Cardiac fibroblast (primary cell): Measurements from ENCODE around the gene OR51B2.
"Not testable (repeated sequence)": the region's sequence is repeated elsewhere in the genome, so short reads cannot be mapped to it uniquely, and the experiment has no call there.

Source experiments
- DNase-seq, 2 donors: peaks; one replicate each; pipeline versions ENCODE4 v3.0.0 to v3.0.0-alpha.2; 2010; ENCODE audit warnings: low read depth in 2 of 2
- H3K4me3 ChIP-seq, 2 donors: replicated peaks in 1 of 2; 1 replicate in 1 of 2; 2 replicates in 1 of 2; pipeline ENCODE4 v1.5.1; 2011; ENCODE audit warnings: low read depth in 2 of 2, low read length in 2 of 2, mild to moderate bottlenecking in 2 of 2, moderate library complexity in 1 of 2
- TF ChIP-seq, protein P1 (sequence below): IDR thresholded peaks from one replicate; pipeline ENCODE4 v1.5.1; 2011; ENCODE audit warnings: low read depth, mild to moderate bottlenecking, low read length, inconsistent platforms

The OR51B2 gene

DNA sequence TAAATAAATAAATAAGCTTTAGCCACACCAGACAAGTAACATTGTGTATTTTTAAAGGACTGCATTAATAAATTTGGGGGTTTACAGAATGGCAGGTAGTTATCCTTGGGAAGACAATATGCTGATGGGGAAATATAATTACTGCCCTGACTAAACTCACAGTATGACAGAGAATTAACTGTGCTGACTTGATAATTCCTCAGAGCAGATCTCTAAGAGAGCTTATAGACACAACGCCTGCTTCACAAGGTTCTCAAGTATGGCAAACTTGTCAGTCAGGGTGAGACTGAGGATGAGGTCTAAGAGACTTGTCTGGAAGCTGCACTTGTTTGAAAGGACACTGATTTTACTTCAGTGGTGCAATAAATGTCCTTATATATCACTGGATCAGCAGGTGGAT, 25.6 kb downstream of the OR51B2 start:
- no peak for DNase-seq
- H3K4me3 ChIP-seq: no peak overlapping the region
- TF ChIP-seq, protein P1, sequence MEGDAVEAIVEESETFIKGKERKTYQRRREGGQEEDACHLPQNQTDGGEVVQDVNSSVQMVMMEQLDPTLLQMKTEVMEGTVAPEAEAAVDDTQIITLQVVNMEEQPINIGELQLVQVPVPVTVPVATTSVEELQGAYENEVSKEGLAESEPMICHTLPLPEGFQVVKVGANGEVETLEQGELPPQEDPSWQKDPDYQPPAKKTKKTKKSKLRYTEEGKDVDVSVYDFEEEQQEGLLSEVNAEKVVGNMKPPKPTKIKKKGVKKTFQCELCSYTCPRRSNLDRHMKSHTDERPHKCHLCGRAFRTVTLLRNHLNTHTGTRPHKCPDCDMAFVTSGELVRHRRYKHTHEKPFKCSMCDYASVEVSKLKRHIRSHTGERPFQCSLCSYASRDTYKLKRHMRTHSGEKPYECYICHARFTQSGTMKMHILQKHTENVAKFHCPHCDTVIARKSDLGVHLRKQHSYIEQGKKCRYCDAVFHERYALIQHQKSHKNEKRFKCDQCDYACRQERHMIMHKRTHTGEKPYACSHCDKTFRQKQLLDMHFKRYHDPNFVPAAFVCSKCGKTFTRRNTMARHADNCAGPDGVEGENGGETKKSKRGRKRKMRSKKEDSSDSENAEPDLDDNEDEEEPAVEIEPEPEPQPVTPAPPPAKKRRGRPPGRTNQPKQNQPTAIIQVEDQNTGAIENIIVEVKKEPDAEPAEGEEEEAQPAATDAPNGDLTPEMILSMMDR: no peak

- TF ChIP-seq, protein P1: no peak
- peak; percentile 11 to 34 for DNase-seq
- no peak overlapping the region for H3K4me3 ChIP-seq
These were observed 26.3 kb downstream of the OR51B2 start for GRCh38 chr11:5297721-5298323.

DNA sequence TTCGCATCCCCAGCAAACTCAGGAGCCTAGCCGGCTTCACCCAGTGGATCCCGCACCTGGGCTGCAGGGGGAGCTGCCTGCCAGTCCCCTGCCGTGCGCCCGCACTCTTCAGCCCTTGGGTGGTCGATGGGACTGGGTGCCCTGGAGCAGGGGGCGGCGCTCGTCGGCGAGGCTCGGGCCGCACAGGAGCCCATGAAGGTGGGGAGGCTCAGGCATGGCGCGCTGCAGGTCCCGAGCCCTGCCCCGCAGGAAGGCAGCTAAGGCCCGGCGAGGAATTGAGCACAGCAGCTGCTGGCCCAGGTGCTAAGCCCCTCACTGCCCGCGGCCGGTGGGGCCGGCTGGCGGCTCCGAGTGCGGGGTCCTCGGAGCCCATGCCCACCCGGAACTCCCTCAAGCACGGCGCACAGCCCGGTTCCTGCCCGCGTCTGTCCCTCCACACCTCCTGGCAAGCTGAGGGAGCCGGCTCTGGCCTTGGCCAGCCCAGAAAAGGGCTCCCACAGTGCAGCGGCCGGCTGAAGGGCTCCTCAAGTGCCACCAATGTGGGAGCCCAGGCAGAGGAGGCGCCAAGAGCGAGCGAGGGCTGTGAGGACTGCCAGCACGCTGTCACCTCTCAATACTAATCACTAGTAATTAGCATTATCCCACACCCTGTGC, 29.6 kb downstream of the OR51B2 start:
- not testable (repeated sequence) for DNase-seq, H3K4me3 ChIP-seq

- H3K4me3 ChIP-seq: no peak overlapping the region
- DNase-seq: no peak
- TF ChIP-seq, protein P1: no peak
These were observed 31.1 kb downstream of the OR51B2 start for GRCh38 chr11:5293028-5293427.

- TF ChIP-seq, protein P1: peak; percentile 81
- DNase-seq: peak; percentile 62 to 70
- H3K4me3 ChIP-seq: no peak overlapping the region
These were observed 32.8 kb downstream of the OR51B2 start for GRCh38 chr11:5291207-5291838.

- DNase-seq: no peak
- TF ChIP-seq, protein P1: no peak
- H3K4me3 ChIP-seq: no peak overlapping the region
These were observed 34.0 kb downstream of the OR51B2 start for GRCh38 chr11:5290106-5290505.

DNA sequence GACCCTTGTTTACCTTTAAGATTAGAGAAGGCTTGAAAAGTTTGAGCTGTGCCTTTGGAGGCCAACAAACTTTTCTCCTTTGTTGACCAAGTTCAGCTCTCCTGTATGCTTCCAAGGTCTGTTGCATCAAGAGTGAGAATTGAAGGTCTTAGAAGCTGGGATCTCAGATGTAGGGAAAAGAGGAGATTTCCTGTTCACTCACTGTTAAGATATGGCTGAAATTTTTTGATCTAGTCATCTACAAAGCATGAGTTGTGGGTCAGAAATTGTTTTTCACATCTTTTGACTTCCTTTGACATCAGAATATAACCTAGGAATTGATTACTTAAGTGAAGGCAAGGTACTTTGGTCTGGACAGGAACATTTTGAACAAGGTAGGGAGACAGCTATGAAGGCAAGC, 34.4 kb downstream of the OR51B2 start:
- no peak overlapping the region for H3K4me3 ChIP-seq
- DNase-seq: peak in 1 of 2 donors; percentile 42
- TF ChIP-seq, protein P1: no peak
